HepG2 (cell line): Measurements from ENCODE around the gene TIMM8B. TPM values are rescaled to one million over a fixed set of nuclear protein-coding genes. Genes with fewer than 3 reads are reported as not detected.

Experiments
- FOXP1 ChIP-seq, 2 experiments: fragments of 450-650 bp in 1 of 2; IDR thresholded peaks; 2 replicates each; pipeline ENCODE4 v1.6.1; 2017 to 2018; ENCODE audit warnings: antibody characterized with exemption in 1 of 2
- HMG20B ChIP-seq: conservative IDR thresholded peaks from 2 replicates; pipeline ENCODE4 v1.6.1; 2016; ENCODE audit warnings: missing genetic modification reagents, missing compliant biosample characterization
- HNRNPH1 ChIP-seq: fragments of 200-400 bp; formaldehyde crosslinking; optimal IDR thresholded peaks from 2 replicates; pipeline ENCODE3; 2017; ENCODE audit warnings: mild to moderate bottlenecking, low read depth, low read length
- SALL2 ChIP-seq: sonication (generic); formaldehyde crosslinking; IDR thresholded peaks from 2 replicates; pipeline ENCODE4 v1.8.1; 2023; ENCODE audit warnings: mild to moderate bottlenecking, missing genetic modification reagents, inconsistent platforms
- SP140L ChIP-seq: sonication (generic); formaldehyde crosslinking; IDR thresholded peaks from 2 replicates; pipeline ENCODE4 v1.4.0; 2020; ENCODE audit warnings: missing genetic modification reagents, borderline replicate concordance
- ZKSCAN8 ChIP-seq: IDR thresholded peaks from 2 replicates; pipeline ENCODE4 v1.6.1; 2016; ENCODE audit warnings: borderline replicate concordance, missing genetic modification reagents, missing compliant biosample characterization
- ZNF224 ChIP-seq: sonication (generic); formaldehyde crosslinking; IDR thresholded peaks from 2 replicates; pipeline ENCODE4 v1.5.0; 2020; ENCODE audit warnings: mild to moderate bottlenecking, missing genetic modification reagents
- ZNF225 ChIP-seq: sonication (generic); formaldehyde crosslinking; IDR thresholded peaks from 2 replicates; pipeline ENCODE4 v1.4.0; 2020; ENCODE audit warnings: mild to moderate bottlenecking, missing genetic modification reagents
- ZNF367 ChIP-seq: sonication (generic); formaldehyde crosslinking; IDR thresholded peaks from 2 replicates; pipeline ENCODE4 v1.4.0; 2020; ENCODE audit warnings: missing genetic modification reagents, borderline replicate concordance
- ZNF484 ChIP-seq: sonication (generic); formaldehyde crosslinking; IDR thresholded peaks from 2 replicates; pipeline ENCODE4 v1.5.1; 2020; ENCODE audit warnings: mild to moderate bottlenecking, low read depth, missing genetic modification reagents, borderline replicate concordance
- polyA plus RNA-seq, 8 experiments: library from polyadenylated mRNA; depleted of rRNA in 3 of 8; stranded (reverse) in 7 of 8; unstranded in 1 of 8; fragments of >200 nt; fragmentation: Illumina TruSeq in 4 of 8; extraction: Trizol in 4 of 8; gene quantifications; 2 replicates each; pipeline versions ENCODE4 v1.2.1 to v1.2.3, GENCODE V29; 2011 to 2016; ENCODE audit warnings: low read depth in 4 of 8, missing spikeins in 1 of 8, mixed read lengths in 1 of 8; ENCODE audit not compliant: insufficient read depth in 1 of 8
- total RNA-seq, 5 experiments: library from RNA; depleted of rRNA; stranded (reverse); fragments of >200 nt; fragmentation: Illumina TruSeq; extraction: Trizol; gene quantifications; 2 replicates each; pipeline ENCODE4 v1.2.3, GENCODE V29; 2016; ENCODE audit warnings: low read depth in 1 of 5
- TF ChIP-seq, protein P1 (sequence below): sonication (generic); formaldehyde crosslinking; IDR thresholded peaks from 2 replicates; pipeline ENCODE4 v1.4.0; 2020; ENCODE audit warnings: mild to moderate bottlenecking, missing genetic modification reagents
- TF ChIP-seq, protein P2 (sequence below): sonication (generic); formaldehyde crosslinking; IDR thresholded peaks from 2 replicates; pipeline ENCODE4 v1.5.0; 2020; ENCODE audit warnings: mild to moderate bottlenecking, missing genetic modification reagents, borderline replicate concordance
- TF ChIP-seq, protein P3 (sequence below): sonication (generic); formaldehyde crosslinking; IDR thresholded peaks from 2 replicates; pipeline ENCODE4 v1.5.0; 2020; ENCODE audit warnings: mild to moderate bottlenecking, missing genetic modification reagents

TIMM8B gene
- total and polyA plus RNA-seq, 2 of the 13 experiments (the other 11 are each of a cell fraction or from before 2014, with no cell fraction given) = 84.5 to 98.3 TPM

DNA sequence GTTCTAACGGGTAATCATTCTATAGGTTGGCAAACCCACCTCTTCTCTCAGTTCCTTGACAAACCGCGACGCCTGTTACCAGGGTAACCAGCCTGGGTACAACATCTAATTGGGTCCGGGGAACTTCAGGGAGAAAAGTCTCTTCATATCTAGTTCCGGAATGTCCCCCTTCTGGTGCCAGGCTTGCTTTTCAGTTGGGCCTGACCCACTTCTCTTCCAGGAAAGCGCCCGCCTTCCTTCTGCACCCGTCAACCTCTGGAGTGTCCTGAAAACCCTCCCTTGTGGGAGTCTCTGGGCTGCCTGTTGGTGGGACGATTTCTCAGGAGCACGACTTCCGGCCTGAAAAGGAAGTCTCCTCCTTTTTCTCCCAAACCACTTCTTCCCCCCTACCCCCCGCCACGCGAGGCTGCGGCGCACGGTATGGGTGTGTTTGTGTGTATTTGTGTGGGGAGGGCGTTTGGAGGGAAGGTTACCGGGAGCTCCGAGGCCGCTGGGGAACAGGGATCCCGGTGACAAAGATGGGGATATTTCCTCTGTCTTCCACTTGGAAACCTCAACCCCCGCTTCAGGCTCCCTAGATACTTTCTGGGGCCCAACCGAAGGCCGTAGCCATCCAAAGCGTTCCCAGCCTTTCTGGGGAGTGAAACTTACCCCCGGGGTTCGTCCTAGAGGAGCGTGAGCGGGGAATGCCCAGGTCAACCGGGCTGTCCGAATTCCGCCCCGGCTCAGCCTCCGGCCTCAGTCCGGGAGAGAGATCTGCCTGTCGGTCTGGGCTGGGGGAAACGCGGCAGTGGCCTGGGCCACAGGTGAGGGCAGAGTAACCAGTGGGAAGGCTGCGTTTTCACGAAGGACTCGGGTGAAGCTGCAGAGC is 12.4 kb downstream of the TIMM8B start, which contains the start of the genes NKAPD1 and PIH1D2 (continued):
- TF ChIP-seq, protein P1, sequence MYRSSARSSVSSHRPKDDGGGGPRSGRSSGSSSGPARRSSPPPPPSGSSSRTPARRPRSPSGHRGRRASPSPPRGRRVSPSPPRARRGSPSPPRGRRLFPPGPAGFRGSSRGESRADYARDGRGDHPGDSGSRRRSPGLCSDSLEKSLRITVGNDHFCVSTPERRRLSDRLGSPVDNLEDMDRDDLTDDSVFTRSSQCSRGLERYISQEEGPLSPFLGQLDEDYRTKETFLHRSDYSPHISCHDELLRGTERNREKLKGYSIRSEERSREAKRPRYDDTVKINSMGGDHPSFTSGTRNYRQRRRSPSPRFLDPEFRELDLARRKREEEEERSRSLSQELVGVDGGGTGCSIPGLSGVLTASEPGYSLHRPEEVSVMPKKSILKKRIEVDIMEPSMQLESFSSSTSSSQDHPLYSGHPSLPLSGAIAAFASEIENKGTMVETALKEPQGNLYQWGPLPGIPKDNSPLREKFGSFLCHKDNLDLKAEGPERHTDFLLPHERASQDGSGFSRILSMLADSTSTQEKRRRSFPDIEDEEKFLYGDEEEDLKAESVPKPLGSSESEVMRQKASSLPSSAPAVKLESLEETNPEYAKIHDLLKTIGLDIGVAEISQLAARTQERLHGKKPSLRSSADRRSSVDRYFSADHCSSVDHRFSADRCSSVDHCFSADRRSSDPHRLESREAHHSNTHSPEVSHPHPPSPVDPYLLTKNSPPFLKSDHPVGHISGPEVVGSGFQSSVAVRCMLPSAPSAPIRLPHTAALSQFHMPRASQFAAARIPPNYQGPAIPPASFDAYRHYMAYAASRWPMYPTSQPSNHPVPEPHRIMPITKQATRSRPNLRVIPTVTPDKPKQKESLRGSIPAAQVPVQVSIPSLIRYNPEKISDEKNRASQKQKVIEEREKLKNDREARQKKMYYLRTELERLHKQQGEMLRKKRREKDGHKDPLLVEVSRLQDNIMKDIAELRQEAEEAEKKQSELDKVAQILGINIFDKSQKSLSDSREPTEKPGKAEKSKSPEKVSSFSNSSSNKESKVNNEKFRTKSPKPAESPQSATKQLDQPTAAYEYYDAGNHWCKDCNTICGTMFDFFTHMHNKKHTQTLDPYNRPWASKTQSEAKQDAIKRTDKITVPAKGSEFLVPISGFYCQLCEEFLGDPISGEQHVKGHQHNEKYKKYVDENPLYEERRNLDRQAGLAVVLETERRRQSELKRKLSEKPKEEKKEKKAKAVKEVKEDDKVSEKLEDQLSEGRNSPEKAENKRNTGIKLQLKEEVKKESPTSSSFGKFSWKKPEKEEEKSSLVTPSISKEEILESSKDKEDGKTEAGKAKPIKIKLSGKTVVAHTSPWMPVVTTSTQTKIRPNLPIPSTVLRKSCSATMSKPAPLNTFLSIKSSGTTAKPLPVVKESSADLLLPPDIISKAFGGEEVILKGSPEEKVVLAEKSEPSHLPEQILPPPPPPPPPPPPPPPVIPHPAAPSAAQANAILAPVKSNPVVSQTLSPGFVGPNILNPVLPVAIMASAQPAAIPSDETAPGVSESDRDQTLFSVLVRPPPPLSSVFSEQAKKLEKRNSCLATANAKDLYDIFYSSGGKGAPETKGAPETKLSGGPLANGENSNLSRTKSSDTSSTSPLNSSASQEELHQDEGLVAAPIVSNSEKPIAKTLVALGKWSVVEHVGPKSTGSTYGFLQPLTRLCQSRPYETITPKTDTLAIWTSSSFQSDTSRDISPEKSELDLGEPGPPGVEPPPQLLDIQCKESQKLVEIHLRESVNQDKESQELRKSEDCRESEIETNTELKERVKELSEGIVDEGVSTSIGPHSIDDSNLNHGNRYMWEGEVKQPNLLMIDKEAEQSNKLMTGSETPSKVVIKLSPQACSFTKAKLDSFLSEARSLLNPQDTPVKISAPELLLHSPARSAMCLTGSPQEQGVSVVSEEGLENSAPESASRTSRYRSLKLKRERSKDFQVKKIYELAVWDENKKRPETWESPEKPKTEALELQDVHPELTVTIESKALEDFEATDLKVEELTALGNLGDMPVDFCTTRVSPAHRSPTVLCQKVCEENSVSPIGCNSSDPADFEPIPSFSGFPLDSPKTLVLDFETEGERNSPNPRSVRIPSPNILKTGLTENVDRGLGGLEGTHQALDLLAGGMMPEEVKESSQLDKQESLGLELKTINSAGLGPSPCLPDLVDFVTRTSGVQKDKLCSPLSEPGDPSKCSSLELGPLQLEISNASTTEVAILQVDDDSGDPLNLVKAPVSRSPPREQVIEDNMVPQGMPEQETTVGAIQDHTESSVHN (CRISPR knock-in tag) = no peak
- TF ChIP-seq SALL2 (CRISPR knock-in tag) (no peak), ZNF367 (CRISPR knock-in tag) (no peak), FOXP1 (IDR thresholded peaks at IDR 0.05) (no peak), FOXP1 (CRISPR knock-in tag; IDR thresholded peaks at IDR 0.05) (no peak), SP140L (CRISPR knock-in tag) (0 out of 2 replicates have a peak, but pooled peaks have one; percentile 27), HMG20B (CRISPR knock-in tag) (no peak), ZKSCAN8 (0 out of 2 replicates have a peak, but pooled peaks have one; percentile 63), ZNF224 (CRISPR knock-in tag) (peak; percentile 62; the same call in 1 of the 2 replicates), ZNF225 (CRISPR knock-in tag) (no peak; the same call in 1 of the 2 replicates), HNRNPH1 (no peak), ZNF484 (CRISPR knock-in tag) (no peak)
- TF ChIP-seq, protein P2, sequence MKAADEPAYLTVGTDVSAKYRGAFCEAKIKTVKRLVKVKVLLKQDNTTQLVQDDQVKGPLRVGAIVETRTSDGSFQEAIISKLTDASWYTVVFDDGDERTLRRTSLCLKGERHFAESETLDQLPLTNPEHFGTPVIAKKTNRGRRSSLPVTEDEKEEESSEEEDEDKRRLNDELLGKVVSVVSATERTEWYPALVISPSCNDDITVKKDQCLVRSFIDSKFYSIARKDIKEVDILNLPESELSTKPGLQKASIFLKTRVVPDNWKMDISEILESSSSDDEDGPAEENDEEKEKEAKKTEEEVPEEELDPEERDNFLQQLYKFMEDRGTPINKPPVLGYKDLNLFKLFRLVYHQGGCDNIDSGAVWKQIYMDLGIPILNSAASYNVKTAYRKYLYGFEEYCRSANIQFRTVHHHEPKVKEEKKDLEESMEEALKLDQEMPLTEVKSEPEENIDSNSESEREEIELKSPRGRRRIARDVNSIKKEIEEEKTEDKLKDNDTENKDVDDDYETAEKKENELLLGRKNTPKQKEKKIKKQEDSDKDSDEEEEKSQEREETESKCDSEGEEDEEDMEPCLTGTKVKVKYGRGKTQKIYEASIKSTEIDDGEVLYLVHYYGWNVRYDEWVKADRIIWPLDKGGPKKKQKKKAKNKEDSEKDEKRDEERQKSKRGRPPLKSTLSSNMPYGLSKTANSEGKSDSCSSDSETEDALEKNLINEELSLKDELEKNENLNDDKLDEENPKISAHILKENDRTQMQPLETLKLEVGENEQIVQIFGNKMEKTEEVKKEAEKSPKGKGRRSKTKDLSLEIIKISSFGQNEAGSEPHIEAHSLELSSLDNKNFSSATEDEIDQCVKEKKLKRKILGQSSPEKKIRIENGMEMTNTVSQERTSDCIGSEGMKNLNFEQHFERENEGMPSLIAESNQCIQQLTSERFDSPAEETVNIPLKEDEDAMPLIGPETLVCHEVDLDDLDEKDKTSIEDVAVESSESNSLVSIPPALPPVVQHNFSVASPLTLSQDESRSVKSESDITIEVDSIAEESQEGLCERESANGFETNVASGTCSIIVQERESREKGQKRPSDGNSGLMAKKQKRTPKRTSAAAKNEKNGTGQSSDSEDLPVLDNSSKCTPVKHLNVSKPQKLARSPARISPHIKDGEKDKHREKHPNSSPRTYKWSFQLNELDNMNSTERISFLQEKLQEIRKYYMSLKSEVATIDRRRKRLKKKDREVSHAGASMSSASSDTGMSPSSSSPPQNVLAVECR = peak; percentile 92
- TF ChIP-seq, protein P3, sequence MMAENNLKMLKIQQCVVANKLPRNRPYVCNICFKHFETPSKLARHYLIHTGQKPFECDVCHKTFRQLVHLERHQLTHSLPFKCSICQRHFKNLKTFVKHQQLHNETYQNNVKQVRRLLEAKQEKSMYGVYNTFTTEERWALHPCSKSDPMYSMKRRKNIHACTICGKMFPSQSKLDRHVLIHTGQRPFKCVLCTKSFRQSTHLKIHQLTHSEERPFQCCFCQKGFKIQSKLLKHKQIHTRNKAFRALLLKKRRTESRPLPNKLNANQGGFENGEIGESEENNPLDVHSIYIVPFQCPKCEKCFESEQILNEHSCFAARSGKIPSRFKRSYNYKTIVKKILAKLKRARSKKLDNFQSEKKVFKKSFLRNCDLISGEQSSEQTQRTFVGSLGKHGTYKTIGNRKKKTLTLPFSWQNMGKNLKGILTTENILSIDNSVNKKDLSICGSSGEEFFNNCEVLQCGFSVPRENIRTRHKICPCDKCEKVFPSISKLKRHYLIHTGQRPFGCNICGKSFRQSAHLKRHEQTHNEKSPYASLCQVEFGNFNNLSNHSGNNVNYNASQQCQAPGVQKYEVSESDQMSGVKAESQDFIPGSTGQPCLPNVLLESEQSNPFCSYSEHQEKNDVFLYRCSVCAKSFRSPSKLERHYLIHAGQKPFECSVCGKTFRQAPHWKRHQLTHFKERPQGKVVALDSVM (CRISPR knock-in tag) = no peak
